ENCODE results near the gene RIMBP2. TPM values are rescaled to one million over a fixed set of nuclear protein-coding genes. Genes with fewer than 3 reads are reported as not detected.

RIMBP2 gene
- total RNA-seq, 1 donor from 2014 or later: not detected

GRCh38 chr12:130559806-130560205 is 156.3 kb downstream of the RIMBP2 start:
- intact Hi-C loops (cut with DNase I): no loop called here

GRCh38 chr12:130557886-130558765 is 158.0 kb downstream of the RIMBP2 start:
- DNase-seq (ENCODE audit: low spot score): no peak

More at GRCh38 chr12:130559806-130560205, 156.3 kb downstream of the RIMBP2 start:
- no peak for DNase-seq (ENCODE audit: low spot score)

GRCh38 chr12:130557201-130557600 is 158.9 kb downstream of the RIMBP2 start:
- intact Hi-C loops (cut with DNase I): no loop called here
- no peak for DNase-seq (ENCODE audit: low spot score)

More at GRCh38 chr12:130557886-130558765, 158.0 kb downstream of the RIMBP2 start:
- intact Hi-C loops (cut with DNase I): no loop called here

GRCh38 chr12:130556486-130557055 is 159.5 kb downstream of the RIMBP2 start:
- no peak for DNase-seq (ENCODE audit: low spot score)
- intact Hi-C loops (cut with DNase I): no loop called here

- intact Hi-C loops (cut with DNase I): no loop called here
- no peak for DNase-seq (ENCODE audit: low spot score)
Measured at GRCh38 chr12:130555628-130556485, 160.2 kb downstream of the RIMBP2 start.

- intact Hi-C loops (cut with DNase I): no loop called here
- no peak for DNase-seq (ENCODE audit: low spot score)
Measured at GRCh38 chr12:130555221-130555620, 160.9 kb downstream of the RIMBP2 start.

- intact Hi-C loops (cut with DNase I): no loop called here
- DNase-seq (ENCODE audit: low spot score): no peak
Measured at GRCh38 chr12:130552483-130552996, 163.6 kb downstream of the RIMBP2 start.

GRCh38 chr12:130549361-130549760 is 166.7 kb downstream of the RIMBP2 start:
- intact Hi-C loops (cut with DNase I): no loop called here

GRCh38 chr12:130547480-130548155 is 168.5 kb downstream of the RIMBP2 start:
- intact Hi-C loops (cut with DNase I): no loop called here
- no peak for DNase-seq (ENCODE audit: low spot score)

More at GRCh38 chr12:130549361-130549760, 166.7 kb downstream of the RIMBP2 start:
- DNase-seq (ENCODE audit: low spot score): no peak

GRCh38 chr12:130546494-130546893 is 169.6 kb downstream of the RIMBP2 start:
- intact Hi-C loops (cut with DNase I): no loop called here
- no peak for DNase-seq (ENCODE audit: low spot score)

GRCh38 chr12:130545475-130545874 is 170.6 kb downstream of the RIMBP2 start:
- no peak for DNase-seq (ENCODE audit: low spot score)
- intact Hi-C loops (cut with DNase I): no loop called here

- DNase-seq (ENCODE audit: low spot score): no peak
- intact Hi-C loops (cut with DNase I): no loop called here
Measured at GRCh38 chr12:130540376-130540775, 175.7 kb downstream of the RIMBP2 start.

- intact Hi-C loops (cut with DNase I): no loop called here
- no peak for DNase-seq (ENCODE audit: low spot score)
Measured at GRCh38 chr12:130538343-130539095, 177.6 kb downstream of the RIMBP2 start.

- DNase-seq (ENCODE audit: low spot score): no peak
- intact Hi-C loops (cut with DNase I): no loop called here
Measured at GRCh38 chr12:130537655-130538054, 178.4 kb downstream of the RIMBP2 start.

GRCh38 chr12:130537051-130537450 is 179.0 kb downstream of the RIMBP2 start:
- no peak for DNase-seq (ENCODE audit: low spot score)
- intact Hi-C loops (cut with DNase I): no loop called here

- intact Hi-C loops (cut with DNase I): no loop called here
Measured at GRCh38 chr12:130530429-130530828, 185.7 kb downstream of the RIMBP2 start.

GRCh38 chr12:130529781-130530180 is 186.3 kb downstream of the RIMBP2 start:
- intact Hi-C loops (cut with DNase I): no loop called here
- DNase-seq (ENCODE audit: low spot score): no peak

More at GRCh38 chr12:130530429-130530828, 185.7 kb downstream of the RIMBP2 start:
- no peak for DNase-seq (ENCODE audit: low spot score)

- intact Hi-C loops (cut with DNase I): no loop called here
Measured at GRCh38 chr12:130527239-130527638, 188.9 kb downstream of the RIMBP2 start.

More at GRCh38 chr12:130527239-130527638, 188.9 kb downstream of the RIMBP2 start:
- DNase-seq (ENCODE audit: low spot score): no peak

Measured in cardiac septum (tissue), 1 donor.